ENCODE results near the gene MRTO4. TPM values are rescaled to one million over a fixed set of nuclear protein-coding genes. Genes with fewer than 3 reads are reported as not detected.
A peak's percentile ranks its signal among the peaks of the same experiment; 100 is the strongest.
"Not testable (repeated sequence)": the region's sequence is repeated elsewhere in the genome, so short reads cannot be mapped to it uniquely, and the experiment has no call there.

The MRTO4 gene
- total and polyA plus RNA-seq, 4 donors: 13.9 to 59.1 (median 35.7) TPM

DNA sequence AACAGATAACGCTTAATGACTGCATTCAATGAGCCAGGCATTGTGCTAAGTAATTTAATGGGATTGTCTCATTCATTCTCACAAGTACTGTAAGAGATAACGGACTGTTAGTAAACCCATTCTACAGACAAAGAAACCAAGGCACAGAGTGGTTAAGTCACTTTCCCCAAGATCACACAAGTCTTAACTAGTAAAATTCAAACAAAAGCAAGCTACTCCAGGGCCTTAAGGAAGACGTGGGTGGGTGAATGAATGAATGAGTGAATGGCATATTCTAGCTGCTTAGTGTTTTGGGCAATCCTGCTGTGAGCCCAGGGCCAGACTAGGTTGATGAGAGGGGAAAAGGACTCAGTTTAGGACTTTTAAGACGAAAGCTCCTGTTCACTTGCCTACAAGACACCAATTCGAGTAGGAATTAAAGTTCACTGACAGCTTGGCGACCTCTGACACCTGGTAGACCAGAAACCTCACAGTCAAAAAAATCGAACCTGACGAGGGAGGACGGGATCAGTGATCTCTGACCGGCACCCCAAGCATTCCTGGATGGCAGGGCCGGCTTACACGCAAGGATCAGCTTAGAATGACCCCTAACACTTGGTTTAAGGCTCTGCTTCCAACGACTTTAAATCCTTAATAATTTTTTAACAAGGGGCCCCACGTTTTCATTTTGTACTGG lies 838 bp upstream of the MRTO4 start:
- 11 to 13% methylated on average over 14 of the region's 14 CpGs for WGBS, 2 donors
- TF ChIP-seq, protein P1, sequence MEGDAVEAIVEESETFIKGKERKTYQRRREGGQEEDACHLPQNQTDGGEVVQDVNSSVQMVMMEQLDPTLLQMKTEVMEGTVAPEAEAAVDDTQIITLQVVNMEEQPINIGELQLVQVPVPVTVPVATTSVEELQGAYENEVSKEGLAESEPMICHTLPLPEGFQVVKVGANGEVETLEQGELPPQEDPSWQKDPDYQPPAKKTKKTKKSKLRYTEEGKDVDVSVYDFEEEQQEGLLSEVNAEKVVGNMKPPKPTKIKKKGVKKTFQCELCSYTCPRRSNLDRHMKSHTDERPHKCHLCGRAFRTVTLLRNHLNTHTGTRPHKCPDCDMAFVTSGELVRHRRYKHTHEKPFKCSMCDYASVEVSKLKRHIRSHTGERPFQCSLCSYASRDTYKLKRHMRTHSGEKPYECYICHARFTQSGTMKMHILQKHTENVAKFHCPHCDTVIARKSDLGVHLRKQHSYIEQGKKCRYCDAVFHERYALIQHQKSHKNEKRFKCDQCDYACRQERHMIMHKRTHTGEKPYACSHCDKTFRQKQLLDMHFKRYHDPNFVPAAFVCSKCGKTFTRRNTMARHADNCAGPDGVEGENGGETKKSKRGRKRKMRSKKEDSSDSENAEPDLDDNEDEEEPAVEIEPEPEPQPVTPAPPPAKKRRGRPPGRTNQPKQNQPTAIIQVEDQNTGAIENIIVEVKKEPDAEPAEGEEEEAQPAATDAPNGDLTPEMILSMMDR (IDR thresholded peaks at IDR 0.05; ENCODE audit: control extremely low read depth, extremely low read depth): no peak
- peaks cover 0 to 7% (median 2%) of the 10 kb centered on the region in 4 donors for H3K36me3 ChIP-seq (ENCODE audit: control insufficient read depth in 4 of 4, insufficient read depth in 4 of 4, low read length in 4 of 4)
- peak overlapping the region; percentile 78 to 91 for H3K9ac ChIP-seq (ENCODE audit: insufficient read depth in 1 of 2, low read length in 2 of 2)
- H3K4me1 ChIP-seq (ENCODE audit: control insufficient read depth in 5 of 5, insufficient read depth in 5 of 5, low read length in 5 of 5): peaks cover 0 to 25% (median 10%) of the 10 kb centered on the region in 5 donors
- peak overlapping the region; percentile 93 for H3K4me3 ChIP-seq
- ATAC-seq (ENCODE audit: insufficient read depth, low FRiP score) (no peak), DNase-seq (no peak)
- H3K9me3 ChIP-seq (ENCODE audit: control insufficient read depth in 4 of 4, insufficient read depth in 3 of 4, low read length in 3 of 4): no peaks in the 10 kb centered on the region
- no peaks in the 10 kb centered on the region for H3K27me3 ChIP-seq (ENCODE audit: control insufficient read depth in 3 of 3, insufficient read depth in 3 of 3, low read length in 2 of 3)
- H3K27ac ChIP-seq (ENCODE audit: low read depth in 1 of 2, low read length in 1 of 2): peak overlapping the region; percentile 92 to 96

DNA sequence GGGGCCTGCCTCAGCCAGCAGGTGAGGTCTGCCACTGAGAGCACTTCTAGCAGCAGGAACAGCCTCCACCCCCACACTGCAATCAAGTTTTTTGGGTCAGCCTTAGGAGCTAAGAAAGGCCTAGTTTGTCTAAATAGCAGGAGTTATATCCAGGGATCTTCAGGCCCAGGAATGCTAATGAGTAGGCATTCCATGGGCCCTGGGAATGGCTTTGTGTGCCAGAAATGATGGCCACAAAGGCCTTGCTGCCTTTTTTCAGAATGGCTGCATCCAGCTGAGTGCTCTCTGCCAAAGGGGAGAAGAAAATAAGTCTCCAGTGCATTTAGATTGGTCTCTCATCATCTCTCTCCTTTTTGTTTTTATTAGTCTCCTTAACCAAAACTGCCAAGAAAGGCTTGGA lies 2.8 kb downstream of the MRTO4 start:
- DNase-seq (no peak), ATAC-seq (ENCODE audit: insufficient read depth, low FRiP score) (no peak)
- Histone ChIP-seq H3K4me3 (no peak overlapping the region), H3K27me3 (ENCODE audit: control insufficient read depth in 3 of 3, insufficient read depth in 3 of 3, low read length in 2 of 3) (no peaks in the 10 kb centered on the region), H3K9ac (ENCODE audit: insufficient read depth in 1 of 2, low read length in 2 of 2) (no peak overlapping the region), H3K27ac (ENCODE audit: low read depth in 1 of 2, low read length in 1 of 2) (no peak overlapping the region), H3K9me3 (ENCODE audit: control insufficient read depth in 4 of 4, insufficient read depth in 3 of 4, low read length in 3 of 4) (no peaks in the 10 kb centered on the region), H3K36me3 (ENCODE audit: control insufficient read depth in 4 of 4, insufficient read depth in 4 of 4, low read length in 4 of 4) (peaks cover 10 to 33% (median 17%) of the 10 kb centered on the region in 4 donors), H3K4me1 (ENCODE audit: control insufficient read depth in 5 of 5, insufficient read depth in 5 of 5, low read length in 5 of 5) (peaks cover 0 to 25% (median 10%) of the 10 kb centered on the region in 5 donors)
- TF ChIP-seq, protein P1 (IDR thresholded peaks at IDR 0.05; ENCODE audit: control extremely low read depth, extremely low read depth): no peak

DNA sequence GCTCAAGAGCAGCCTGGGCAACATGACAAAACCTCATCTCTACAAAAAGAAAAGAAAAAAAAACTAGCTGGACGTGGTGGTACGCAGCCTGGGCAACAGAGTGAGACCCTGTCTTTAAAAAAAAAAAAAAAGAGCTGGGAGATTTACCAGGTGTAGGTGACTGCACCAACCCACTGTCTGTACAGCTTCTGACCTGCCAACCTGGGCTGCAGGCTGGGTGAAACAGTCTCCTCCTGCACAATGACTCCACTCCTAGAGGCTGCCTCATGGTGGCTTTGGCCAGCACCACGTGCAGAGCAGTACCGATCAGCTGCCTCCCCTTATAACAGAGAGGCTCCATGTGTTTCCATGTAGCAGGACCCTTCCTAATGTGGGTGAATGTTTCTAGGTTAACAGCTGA lies 3.7 kb downstream of the MRTO4 start:
- ATAC-seq (ENCODE audit: insufficient read depth, low FRiP score) (no peak), DNase-seq (no peak)
- Histone ChIP-seq H3K27me3 (ENCODE audit: control insufficient read depth in 3 of 3, insufficient read depth in 3 of 3, low read length in 2 of 3) (no peaks in the 10 kb centered on the region), H3K36me3 (ENCODE audit: control insufficient read depth in 4 of 4, insufficient read depth in 4 of 4, low read length in 4 of 4) (peaks cover 15 to 40% (median 19%) of the 10 kb centered on the region in 4 donors), H3K4me1 (ENCODE audit: control insufficient read depth in 5 of 5, insufficient read depth in 5 of 5, low read length in 5 of 5) (peaks cover 0 to 22% (median 10%) of the 10 kb centered on the region in 5 donors), H3K27ac (ENCODE audit: low read depth in 1 of 2, low read length in 1 of 2) (no peak overlapping the region), H3K9me3 (ENCODE audit: control insufficient read depth in 4 of 4, insufficient read depth in 3 of 4, low read length in 3 of 4) (no peaks in the 10 kb centered on the region), H3K4me3 (no peak overlapping the region), H3K9ac (ENCODE audit: insufficient read depth in 1 of 2, low read length in 2 of 2) (no peak overlapping the region)
- WGBS, 2 donors: 89 to 95% methylated on average over 4 of the region's 4 CpGs
- TF ChIP-seq, protein P1 (IDR thresholded peaks at IDR 0.05; ENCODE audit: control extremely low read depth, extremely low read depth): no peak

DNA sequence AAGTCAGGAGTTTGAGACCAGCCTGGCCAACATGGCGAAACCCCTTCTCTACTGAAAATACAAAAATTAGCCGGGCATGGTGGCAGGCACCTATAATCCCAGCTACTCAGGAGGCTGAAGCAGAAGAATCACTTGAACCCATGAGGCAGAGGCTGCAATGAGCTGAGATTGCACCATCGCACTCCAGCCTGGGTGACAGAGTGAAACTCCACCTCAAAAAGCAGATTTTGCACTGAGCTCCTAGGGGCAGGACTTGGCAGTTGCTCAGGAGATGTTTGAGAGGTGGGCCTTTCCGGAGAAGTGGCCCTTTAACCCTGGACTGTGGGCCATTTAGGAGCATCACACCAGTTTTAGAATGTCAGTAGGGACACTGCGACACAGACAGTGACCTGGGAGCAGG lies 4.7 kb downstream of the MRTO4 start:
- H3K27me3 ChIP-seq (ENCODE audit: control insufficient read depth in 3 of 3, insufficient read depth in 3 of 3, low read length in 2 of 3); H3K27ac ChIP-seq (ENCODE audit: low read depth in 1 of 2, low read length in 1 of 2); H3K4me3 ChIP-seq; ATAC-seq (ENCODE audit: insufficient read depth, low FRiP score); H3K9me3 ChIP-seq (ENCODE audit: control insufficient read depth in 4 of 4, insufficient read depth in 3 of 4, low read length in 3 of 4); H3K9ac ChIP-seq (ENCODE audit: insufficient read depth in 1 of 2, low read length in 2 of 2); DNase-seq: not testable (repeated sequence)
- WGBS, 2 donors: 95 to 96% methylated on average over 5 of the region's 5 CpGs
- Histone ChIP-seq H3K36me3 (ENCODE audit: control insufficient read depth in 4 of 4, insufficient read depth in 4 of 4, low read length in 4 of 4) (peaks cover 19 to 45% (median 20%) of the 10 kb centered on the region in 4 donors), H3K4me1 (ENCODE audit: control insufficient read depth in 5 of 5, insufficient read depth in 5 of 5, low read length in 5 of 5) (peaks cover 0 to 15% (median 7%) of the 10 kb centered on the region in 5 donors)
